Activated gamma-delta T cell treated with Interleukin-2 at 50 U/mL for 16 hours (primary cell): ENCODE measurements around the gene WDR77.

ENCODE experiments used
- DNase-seq: peaks from one replicate; pipeline ENCODE4 v3.0.0-alpha.2; 2020

Gene WDR77

GRCh38 chr1:111424281-111424680 lies 24.8 kb downstream of the WDR77 start:
- no peak for DNase-seq

- no peak for DNase-seq
These were observed 26.3 kb downstream of the WDR77 start for GRCh38 chr1:111422546-111423391.

- no peak for DNase-seq
These were observed 28.7 kb downstream of the WDR77 start for GRCh38 chr1:111420377-111420776.

- no peak for DNase-seq
These were observed 30.0 kb downstream of the WDR77 start for GRCh38 chr1:111419037-111419436.

GRCh38 chr1:111417755-111418154 lies 31.3 kb downstream of the WDR77 start:
- DNase-seq: no peak

- no peak for DNase-seq
These were observed 33.6 kb downstream of the WDR77 start for GRCh38 chr1:111415461-111415860.

GRCh38 chr1:111414756-111415155 lies 34.3 kb downstream of the WDR77 start:
- DNase-seq: no peak

- no peak for DNase-seq
These were observed 36.2 kb downstream of the WDR77 start for GRCh38 chr1:111412839-111413238.

GRCh38 chr1:111407301-111407700 lies 41.8 kb downstream of the WDR77 start:
- DNase-seq: no peak

GRCh38 chr1:111406321-111406768 lies 42.7 kb downstream of the WDR77 start:
- DNase-seq: peak; percentile 32

- DNase-seq: no peak
These were observed 44.5 kb downstream of the WDR77 start for GRCh38 chr1:111404588-111404987.

- DNase-seq: no peak
These were observed 47.0 kb downstream of the WDR77 start for GRCh38 chr1:111402083-111402482.

GRCh38 chr1:111399792-111400610 lies 49.1 kb downstream of the WDR77 start:
- peak; percentile 41 for DNase-seq

GRCh38 chr1:111392460-111392945 lies 56.6 kb downstream of the WDR77 start:
- no peak for DNase-seq

GRCh38 chr1:111392042-111392441 lies 57.0 kb downstream of the WDR77 start:
- no peak for DNase-seq
